ENCODE measurements around the gene ANKRD61.

DNA sequence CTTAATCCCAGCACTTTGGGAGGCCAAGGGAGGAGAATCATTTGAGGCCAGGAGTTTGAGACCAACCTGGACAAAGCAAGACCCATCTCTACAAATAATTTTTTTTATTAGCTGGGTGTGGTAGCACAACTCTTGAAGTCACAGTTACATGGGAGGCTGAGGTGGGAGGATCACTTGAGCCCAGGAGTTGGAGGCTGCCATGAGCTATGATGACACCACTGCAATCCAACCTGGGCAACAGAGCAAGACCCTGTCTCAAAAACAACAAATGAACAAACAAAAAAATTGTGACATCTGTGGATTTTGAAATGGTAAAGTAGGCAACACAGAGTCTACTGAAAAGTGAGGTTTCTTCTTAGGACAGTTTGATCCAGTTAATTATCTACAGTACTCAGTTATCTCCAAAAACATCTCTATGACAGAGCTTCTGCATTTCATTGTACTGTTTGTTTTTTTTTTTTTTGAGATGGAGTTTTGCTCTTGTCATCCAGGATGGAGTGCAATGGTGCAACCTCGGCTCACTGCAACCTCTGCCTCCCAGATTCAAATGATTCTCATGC lies 3.3 kb upstream of the ANKRD61 start:
- TF ChIP-seq, protein P1, sequence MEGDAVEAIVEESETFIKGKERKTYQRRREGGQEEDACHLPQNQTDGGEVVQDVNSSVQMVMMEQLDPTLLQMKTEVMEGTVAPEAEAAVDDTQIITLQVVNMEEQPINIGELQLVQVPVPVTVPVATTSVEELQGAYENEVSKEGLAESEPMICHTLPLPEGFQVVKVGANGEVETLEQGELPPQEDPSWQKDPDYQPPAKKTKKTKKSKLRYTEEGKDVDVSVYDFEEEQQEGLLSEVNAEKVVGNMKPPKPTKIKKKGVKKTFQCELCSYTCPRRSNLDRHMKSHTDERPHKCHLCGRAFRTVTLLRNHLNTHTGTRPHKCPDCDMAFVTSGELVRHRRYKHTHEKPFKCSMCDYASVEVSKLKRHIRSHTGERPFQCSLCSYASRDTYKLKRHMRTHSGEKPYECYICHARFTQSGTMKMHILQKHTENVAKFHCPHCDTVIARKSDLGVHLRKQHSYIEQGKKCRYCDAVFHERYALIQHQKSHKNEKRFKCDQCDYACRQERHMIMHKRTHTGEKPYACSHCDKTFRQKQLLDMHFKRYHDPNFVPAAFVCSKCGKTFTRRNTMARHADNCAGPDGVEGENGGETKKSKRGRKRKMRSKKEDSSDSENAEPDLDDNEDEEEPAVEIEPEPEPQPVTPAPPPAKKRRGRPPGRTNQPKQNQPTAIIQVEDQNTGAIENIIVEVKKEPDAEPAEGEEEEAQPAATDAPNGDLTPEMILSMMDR (IDR thresholded peaks at IDR 0.05): no peak
- TF ChIP-seq POLR2A (IDR thresholded peaks at IDR 0.05): no peak
